ENCODE results near the gene ZBTB17. TPM values are rescaled to one million over a fixed set of nuclear protein-coding genes. Genes with fewer than 3 reads are reported as not detected.

ZBTB17 gene
- 20.6 and 26.9 TPM in 2 replicates for total RNA-seq

DNA sequence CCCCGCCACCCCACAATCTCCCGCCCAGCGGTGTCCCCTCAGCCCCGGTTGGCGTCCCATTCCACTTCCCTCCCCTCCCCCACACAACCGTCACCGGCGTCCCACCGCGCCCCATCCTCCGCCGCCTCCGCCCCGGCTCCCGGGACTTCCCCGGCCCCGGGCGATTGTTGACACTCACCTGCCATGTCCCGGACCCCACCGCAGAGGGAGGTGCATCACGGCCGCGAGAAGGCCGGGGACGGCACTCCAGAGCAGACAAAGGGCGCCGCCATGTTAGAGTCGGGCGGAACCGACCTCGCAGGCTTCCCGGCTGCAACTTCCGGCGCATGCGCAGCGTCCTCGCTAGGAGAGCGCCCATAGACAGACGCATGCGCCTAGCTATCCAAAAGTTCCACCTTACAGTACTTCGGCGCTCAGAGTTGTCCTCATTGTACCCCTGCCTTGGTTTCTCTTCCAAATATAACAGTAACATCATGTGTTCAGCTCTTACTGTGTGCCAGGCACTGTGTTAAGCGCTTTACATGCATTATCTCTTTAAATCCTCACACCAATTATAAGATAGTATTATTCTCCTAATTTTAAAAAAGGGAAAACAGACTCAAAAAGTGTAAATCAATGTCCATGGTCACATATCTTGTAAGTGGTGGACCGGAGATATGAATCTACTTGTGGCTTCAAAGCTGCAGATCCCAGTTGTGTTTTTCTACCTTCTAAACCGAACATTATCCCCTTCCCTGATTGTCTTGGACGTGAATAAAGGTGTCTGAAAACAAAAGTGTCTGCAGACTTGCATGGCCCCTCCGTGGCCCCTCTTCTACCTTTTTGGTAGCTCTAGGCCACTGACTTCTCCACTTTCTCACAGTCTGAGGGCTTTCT, at the start of gene ZBTB17:
TSS of gene ZBTB17 (minus strand) at position 297 of the 876 bp plus-strand sequence. CDS start 27,606 bp downstream, outside the sequence.

DNA sequence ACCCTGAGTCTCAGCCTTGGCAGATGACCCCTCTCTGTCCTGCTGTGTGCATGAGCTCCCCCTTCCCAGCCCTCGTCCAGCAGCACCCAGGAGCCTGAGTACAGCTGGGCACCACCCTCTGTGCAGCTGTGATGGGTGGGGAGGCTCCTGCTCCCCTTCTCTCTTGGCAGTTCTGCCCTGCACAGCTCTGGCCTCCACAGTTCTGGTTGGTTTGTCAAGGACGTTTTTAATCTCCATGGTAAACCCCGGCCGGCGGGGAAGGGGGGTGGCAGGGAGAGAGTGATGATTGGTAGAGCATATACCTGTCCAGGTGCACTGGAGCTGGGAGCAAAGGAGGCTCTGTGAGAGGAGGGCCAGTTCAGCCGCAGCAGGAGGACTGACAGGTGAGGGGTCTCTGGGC, 45.8 kb upstream of the ZBTB17 start, which contains the start of gene CLCNKA:
TSS of gene CLCNKA (plus strand) at position 356 of the 400 bp plus-strand sequence. CDS start 584 bp downstream, outside the sequence.

DNA sequence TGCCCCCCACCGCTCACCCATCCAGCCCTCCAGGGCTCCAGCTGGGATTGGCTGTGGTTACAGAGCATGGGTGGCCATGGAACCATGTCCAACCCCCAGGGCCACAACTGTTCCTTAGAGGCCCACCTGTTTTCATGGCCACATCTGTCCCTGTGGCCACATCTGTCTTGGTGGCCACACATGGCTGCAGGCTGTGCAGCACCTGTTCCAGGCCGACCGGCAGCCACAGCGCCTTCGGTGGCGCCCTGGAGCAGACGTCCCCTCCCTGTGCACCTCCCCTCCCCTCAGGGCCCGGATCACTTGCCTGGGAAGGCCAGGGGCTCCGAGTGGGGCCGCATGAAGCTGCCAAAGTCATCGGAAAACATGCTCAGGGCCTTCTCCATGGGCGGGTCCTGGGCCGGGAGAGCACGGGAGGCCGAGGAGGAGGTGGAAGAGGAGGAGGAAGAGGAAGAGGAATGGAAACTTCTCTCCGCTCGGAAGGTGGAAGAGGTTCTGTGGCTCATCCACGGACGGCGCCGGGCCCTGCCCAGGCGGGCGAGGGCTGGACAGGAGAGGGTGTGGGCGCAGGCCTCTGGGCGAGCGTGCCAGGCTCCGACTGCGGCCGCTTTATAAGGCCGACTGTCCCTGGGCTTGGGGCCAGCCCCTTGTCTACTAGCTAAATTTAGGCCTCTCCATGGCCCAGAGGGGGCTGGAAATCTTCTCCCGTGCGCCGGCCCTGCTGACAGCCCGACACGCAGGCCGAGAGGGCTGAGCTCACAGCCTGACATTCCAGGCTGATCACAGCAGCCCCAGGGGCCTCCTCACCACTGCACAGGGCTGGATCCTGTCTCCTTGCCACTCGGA, 41.8 kb upstream of the ZBTB17 start, which contains the start of gene HSPB7:
TSS of gene HSPB7 (minus strand) at position 583 of the 843 bp plus-strand sequence. CDS start at position 503, 80 bp downstream.

Other genes starting within 250 kb of the ZBTB17 start
- 0.05 and 0.27 TPM in 2 replicates for gene SLC25A34, start 239.8 kb downstream of the ZBTB17 start, total RNA-seq
- not detected in 2 replicates for gene TMEM82, start 233.6 kb downstream of the ZBTB17 start, total RNA-seq
- gene FBLIM1, start 217.3 kb downstream of the ZBTB17 start, total RNA-seq, result 107 and 137 TPM in 2 replicates
- 1.5 TPM in 2 replicates for gene UQCRHL, start 168.5 kb downstream of the ZBTB17 start, total RNA-seq
- 12.6 and 15.8 TPM in 2 replicates for gene SPEN, start 128.4 kb downstream of the ZBTB17 start, total RNA-seq
- gene SRARP, start 28.1 kb upstream of the ZBTB17 start, total RNA-seq, result not detected in 2 replicates
- gene HSPB7, start 41.9 kb upstream of the ZBTB17 start, total RNA-seq, result not detected in 2 replicates
- not detected in 2 replicates for gene CLCNKA, start 45.9 kb upstream of the ZBTB17 start, total RNA-seq
- gene CLCNKB, start 67.7 kb upstream of the ZBTB17 start, total RNA-seq, result not detected in 2 replicates
- gene FAM131C, start 97.5 kb upstream of the ZBTB17 start, total RNA-seq, result 0.10 and 1.3 TPM in 2 replicates
- gene EPHA2, start 180.0 kb upstream of the ZBTB17 start, total RNA-seq, result 145 and 153 TPM in 2 replicates
- 3.0 and 4.8 TPM in 2 replicates for gene ARHGEF19, start 236.6 kb upstream of the ZBTB17 start, total RNA-seq

Data from mammary microvascular endothelial cell (primary cell).